ENCODE results near the gene APOBEC3G.
"Not testable (repeated sequence)": the region's sequence is repeated elsewhere in the genome, so short reads cannot be mapped to it uniquely, and the experiment has no call there.

Gene APOBEC3G

DNA sequence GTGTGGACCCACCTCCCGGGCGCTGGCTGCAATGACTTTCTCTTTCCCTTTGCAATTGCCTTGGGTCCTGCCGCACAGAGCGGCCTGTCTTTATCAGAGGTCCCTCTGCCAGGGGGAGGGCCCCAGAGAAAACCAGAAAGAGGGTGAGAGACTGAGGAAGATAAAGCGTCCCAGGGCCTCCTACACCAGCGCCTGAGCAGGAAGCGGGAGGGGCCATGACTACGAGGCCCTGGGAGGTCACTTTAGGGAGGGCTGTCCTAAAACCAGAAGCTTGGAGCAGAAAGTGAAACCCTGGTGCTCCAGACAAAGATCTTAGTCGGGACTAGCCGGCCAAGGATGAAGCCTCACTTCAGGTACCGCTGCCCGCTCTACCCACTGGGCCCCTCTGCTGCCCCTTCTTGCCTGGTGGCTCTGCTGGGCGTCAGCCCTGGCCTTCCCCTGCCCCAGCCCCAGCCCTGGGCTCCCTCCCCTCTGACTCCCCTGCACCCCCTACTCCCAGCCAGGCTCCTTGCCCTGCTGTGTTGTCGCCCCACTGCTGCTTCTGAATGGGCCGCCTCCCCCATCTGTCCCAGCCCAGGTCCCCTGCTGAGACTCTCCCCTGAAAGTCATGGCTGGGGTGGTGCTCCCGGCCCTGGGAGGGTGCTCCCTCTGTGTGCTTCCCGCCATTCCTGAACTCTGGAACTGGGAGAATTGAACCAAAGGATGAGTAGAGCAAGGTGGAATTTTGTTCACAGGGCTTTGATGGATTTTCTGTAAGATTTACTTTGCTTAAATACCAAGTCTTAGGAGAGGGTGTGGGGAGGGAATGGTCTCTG, at the start of gene APOBEC3G:
TSS of gene APOBEC3G (plus strand) at position 250 of the 815 bp plus-strand sequence. CDS start at position 337, 87 bp downstream.
- not testable (repeated sequence) for DNase-seq

DNA sequence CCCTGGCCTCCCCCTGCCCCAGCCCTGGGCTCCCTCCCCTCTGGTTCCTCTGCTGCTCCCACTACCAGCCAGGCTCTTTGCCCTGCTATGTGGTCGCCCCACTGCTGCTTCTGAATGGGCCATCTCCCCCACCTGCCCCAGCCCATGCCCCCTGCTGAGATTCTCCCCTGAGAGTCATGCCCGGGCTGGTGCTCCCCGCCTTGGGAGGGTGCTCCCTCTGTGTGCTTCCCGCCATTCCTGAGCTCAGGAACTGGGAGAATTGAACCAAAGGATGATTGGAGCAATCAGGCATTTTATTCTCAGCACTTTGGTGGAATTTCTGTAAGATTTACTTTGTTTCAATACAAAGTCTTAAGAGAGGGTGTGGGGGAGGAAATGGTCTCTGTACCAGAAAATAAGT, 49.4 kb upstream of the APOBEC3G start:
- no peak for DNase-seq

DNA sequence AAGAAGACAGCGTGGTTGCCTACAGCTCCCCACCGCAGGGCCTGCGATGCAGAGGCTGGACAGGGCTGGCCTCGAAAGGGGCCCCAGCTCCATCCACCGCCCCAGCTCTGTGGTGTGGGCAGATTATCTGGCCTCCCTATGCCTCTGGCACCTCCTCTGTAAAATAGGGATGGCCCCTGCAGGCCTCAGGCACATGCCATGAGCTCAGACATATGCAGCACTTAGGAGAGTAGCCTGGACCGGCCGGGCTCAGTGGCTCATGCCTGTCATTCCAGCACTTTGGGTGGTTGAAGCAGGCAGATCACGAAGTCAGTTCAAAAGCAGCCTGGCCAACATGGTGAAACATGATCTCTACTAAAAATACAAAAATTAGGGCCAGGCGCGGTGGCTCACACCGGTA, 48.8 kb upstream of the APOBEC3G start:
- DNase-seq = no peak

DNA sequence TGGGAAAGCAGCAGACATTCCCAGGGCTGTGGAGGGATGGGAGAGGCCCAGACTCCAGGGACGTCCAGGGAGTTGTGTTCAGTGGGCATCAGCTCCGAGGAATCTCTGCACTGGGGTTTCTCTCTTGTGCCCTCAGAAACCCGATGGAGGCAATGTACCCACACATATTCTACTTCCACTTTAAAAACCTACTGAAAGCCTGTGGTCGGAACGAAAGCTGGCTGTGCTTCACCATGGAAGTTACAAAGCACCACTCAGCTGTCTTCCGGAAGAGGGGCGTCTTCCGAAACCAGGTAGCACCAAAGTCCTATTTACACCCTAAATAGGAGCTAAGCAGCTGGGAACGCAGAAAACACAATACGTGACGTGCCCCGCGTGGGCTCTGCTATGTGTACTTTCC, 47.8 kb upstream of the APOBEC3G start:
- no peak for DNase-seq

DNA sequence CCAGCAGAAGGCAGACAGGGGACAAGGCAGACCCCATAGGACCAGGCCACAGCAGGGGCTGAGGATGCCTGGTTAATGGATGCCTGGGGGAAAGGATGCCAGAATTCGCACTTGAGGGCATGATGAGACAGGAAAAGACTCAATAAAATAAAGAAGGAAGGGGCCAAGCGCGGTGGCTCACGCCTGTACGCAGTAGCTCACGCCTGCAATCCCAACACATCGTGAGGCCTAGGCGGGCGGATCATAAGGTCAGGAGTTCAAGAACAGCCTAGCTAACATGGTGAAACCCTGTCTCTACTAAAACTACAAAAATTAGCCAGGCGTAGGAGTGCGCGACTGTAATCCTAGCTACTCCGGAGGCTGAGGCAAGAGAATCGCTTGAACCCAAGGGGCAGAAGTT, 46.4 kb upstream of the APOBEC3G start:
- DNase-seq = no peak

DNA sequence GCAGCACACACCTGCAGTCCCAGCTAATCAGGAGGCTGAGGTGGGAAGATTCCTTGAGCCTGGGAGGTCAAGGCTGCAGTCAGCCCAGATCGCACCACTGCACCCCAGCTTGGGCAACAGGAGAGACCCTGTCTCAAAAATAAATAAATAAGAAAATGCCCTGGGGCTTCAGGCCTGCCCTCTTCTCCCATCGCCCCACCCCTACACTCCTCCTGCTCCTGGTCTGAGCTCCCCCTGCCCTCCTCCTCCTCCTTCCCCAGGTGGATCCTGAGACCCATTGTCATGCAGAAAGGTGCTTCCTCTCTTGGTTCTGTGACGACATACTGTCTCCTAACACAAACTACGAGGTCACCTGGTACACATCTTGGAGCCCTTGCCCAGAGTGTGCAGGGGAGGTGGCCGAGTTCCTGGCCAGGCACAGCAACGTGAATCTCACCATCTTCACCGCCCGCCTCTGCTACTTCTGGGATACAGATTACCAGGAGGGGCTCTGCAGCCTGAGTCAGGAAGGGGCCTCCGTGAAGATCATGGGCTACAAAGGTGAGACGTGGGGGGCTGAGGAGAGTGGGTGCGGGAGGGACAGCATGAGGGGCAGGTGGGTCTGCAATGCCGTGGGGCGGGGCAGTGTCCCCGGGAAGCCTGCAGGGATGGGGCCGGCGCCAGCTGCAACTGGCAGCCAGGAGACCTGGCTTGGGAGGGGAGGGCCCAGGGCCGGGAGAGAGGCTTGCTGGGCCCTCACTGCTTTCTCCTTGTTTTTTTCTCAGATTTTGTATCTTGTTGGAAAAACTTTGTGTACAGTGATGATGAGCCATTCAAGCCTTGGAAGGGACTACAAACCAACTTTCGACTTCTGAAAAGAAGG, 45.4 kb upstream of the APOBEC3G start:
- not testable (repeated sequence) for DNase-seq

DNA sequence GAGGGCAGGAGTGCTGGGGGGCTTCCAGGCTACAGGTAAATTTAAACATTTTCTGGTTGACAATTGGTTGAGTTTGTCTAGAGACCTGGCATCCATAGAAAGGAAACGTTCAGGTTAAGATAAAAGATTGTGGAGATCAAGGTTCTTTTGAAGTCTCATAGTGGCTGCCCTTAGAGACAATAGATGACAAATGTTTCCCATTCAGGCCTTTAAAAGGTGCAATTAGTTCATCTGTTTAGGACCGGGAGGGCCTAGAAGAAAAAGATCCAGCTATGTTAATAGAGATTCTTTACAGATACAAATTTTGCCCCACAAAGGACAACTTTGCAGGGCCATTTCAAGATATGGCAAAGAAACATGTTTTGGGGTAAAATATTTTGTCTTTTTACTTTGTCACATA, 40.0 kb upstream of the APOBEC3G start:
- not testable (repeated sequence) for DNase-seq

DNA sequence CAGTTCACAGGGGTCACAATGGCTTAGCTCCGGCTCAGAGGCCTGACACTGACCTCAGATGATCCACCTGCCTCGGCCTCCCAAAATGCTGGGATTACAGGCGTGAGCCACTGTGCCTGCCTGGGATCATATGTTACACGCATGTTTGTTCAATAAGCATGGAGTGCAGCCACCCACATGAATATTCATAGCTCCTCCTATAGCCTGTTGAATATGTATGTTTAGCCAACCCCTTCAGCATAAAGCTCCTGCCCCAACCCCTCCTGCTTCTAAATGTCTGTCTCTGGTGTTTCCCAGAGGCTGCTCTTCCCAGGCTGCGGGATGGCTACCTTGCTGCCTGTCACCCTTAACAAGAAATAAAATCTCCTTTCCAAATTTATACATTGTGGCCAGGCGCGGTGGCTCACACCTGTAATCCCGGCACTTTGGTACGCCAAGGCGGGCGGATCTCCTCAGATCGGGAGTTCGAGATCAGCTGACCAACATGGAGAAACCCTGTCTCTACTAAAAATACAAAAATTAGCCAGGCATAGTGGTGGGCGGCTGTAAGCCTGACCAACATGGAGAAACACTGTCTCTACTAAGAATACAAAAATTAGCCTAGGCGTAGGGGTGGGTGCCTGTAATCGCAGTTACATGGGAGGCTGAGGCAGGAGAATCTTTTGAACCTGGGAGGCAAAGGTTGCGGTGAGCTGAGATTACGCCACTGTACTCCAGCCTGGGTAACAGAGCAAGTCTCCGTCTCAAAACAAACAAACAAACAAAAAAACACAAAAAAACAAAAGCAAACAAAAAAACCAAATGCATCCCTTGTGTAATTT, 37.6 kb upstream of the APOBEC3G start:
- no peak for DNase-seq

DNA sequence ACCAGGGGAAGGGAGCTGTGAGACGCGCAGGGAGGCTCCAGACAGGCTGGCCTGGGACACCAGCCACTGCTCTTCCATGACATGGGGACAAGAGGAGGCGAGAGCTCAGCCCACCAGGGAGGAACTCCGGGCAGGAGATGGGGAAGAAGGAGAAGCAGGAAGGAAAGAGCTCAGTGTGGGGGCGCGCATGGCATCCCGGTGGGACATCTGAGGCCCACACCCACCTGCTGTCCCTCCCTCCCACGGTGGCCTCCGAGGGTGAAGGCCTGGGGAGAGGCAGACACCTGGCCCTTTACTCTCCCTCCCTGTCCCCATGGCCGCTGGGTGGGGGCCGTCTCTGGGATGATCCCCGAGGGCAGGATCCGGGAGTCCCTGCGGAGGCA, 36.9 kb upstream of the APOBEC3G start:
- DNase-seq = not testable (repeated sequence)

DNA sequence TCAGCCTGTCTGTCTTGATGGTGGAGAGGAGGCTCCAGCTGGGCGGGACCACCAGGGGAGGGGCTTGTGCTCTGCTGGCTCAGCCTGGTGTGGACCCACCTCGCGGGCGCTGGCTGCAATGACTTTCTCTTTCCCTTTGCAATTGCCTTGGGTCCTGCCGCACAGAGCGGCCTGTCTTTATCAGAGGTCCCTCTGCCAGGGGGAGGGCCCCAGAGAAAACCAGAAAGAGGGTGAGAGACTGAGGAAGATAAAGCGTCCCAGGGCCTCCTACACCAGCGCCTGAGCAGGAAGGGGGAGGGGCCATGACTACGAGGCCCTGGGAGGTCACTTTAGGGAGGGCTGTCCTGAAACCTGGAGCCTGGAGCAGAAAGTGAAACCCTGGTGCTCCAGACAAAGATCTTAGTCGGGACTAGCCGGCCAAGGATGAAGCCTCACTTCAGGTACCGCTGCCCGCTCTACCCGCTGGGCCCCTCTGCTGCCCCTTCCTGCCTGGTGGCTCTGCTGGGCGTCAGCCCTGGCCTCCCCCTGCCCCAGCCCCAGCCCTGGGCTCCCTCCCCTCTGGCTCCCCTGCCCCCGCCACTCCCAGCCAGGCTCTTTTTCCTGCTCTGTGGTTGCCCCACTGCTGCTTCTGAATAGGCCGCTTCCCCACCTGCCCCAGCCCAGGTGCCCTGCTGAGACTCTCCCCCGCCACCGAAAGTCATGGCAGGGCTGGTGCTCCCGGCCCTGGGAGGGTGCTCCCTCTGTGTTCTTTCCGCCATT, 36.4 kb upstream of the APOBEC3G start, which contains the start of gene APOBEC3F:
TSS of gene APOBEC3F (plus strand) at position 327 of the 759 bp plus-strand sequence. CDS start at position 424, 97 bp downstream.
- DNase-seq = not testable (repeated sequence)

DNA sequence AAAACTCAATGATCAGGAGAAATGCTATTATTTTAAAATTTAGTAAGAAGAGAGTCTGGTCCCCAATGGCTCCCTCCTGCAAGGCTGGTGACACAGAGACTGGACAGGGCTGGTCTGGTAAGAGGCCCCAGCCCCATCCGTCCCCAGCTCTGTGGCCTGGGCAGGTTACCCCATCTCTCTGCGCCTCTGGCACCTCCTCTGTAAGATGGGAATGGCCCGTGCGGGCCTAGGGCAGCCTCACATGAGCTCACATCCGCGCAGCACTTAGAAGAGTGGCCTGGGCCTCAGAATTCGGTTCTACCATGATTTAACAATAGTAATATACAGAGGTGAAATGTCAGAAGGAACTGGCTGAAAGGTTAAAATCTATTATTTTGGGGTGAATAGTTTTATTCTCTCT, 35.2 kb upstream of the APOBEC3G start:
- DNase-seq = no peak

DNA sequence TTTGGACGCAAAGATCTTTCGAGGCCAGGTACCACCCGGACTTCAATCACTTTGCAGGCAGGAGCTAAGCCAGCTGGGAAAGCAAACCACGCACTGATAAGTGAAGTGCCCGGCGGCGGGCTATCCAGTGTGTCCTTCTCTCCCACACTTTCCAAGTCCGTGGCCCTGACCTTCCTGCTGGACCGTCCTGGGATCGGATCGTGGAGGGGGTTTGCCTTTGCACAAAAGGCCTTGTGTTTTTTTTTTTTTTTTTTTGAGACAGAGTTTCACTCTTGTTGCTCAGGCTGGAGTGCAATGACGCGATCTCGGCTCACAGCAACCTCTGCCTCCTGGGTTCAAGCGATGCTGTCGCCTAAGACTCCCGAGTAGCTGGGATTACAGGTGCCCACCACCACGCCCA, 34.0 kb upstream of the APOBEC3G start:
- DNase-seq = not testable (repeated sequence)

DNA sequence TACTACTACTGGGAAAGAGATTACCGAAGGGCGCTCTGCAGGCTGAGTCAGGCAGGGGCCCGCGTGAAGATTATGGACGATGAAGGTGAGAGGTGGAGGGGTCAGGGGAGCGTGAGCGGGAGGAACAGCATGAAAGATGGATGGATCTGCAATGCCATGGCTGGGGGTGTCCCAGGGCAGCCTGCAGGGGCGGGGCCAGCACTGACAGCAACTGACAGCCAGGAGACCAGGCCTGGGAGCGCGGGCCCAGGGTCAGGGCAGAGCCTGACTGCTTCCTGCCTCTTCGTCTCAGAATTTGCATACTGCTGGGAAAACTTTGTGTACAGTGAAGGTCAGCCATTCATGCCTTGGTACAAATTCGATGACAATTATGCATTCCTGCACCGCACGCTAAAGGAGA, 31.9 kb upstream of the APOBEC3G start:
- not testable (repeated sequence) for DNase-seq

DNA sequence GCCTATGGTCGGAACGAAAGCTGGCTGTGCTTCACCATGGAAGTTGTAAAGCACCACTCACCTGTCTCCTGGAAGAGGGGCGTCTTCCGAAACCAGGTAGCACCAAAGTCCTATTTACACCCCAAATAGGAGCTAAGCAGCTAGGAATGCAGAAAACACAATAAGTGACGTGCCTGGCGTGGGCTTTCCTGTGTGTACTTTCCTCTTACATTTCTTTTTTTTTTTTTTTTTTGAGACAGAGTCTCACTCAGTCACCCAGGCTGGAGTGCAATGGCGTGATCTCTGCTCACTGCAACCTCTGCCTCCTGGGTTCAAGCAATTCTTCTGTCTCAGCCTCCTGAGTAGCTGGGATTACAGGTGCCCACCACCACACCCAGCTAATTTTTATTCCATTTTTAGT, 27.6 kb upstream of the APOBEC3G start:
- not testable (repeated sequence) for DNase-seq

DNA sequence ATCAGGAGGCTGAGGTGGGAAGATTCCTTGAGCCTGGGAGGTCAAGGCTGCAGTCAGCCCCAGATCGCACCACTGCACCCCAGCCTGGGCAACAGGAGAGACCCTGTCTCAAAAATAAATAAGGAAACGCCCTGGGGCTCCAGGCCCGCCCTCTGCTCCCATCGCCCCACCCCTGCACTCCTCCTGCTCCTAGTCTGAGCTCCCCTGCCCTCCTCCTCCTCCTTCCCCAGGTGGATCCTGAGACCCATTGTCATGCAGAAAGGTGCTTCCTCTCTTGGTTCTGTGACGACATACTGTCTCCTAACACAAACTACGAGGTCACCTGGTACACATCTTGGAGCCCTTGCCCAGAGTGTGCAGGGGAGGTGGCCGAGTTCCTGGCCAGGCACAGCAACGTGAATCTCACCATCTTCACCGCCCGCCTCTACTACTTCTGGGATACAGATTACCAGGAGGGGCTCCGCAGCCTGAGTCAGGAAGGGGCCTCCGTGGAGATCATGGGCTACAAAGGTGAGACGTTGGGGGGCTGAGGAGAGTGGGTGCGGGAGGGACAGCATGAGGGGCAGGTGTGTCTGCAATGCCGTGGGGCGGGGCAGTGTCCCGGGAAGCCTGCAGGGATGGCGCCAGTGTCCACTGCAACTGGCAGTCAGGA, 25.1 kb upstream of the APOBEC3G start:
- not testable (repeated sequence) for DNase-seq

DNA sequence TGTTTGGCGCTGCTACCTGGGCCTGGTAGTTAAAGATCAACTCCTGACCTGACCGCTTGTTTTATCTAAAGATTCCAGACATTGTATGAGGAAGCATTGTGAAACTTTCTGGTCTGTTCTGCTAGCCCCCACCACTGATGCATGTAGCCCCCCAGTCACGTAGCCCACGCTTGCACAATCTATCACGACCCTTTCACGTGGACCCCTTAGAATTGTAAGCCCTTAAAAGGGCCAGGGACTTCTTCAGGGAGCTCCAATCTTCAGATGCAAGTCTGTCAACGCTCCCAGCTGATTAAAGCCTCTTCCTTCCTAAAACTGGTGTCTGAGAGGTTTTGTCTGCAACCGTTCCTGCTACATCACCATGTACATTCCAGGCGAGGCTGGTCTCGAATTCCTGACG, 21.4 kb upstream of the APOBEC3G start:
- no peak for DNase-seq

DNA sequence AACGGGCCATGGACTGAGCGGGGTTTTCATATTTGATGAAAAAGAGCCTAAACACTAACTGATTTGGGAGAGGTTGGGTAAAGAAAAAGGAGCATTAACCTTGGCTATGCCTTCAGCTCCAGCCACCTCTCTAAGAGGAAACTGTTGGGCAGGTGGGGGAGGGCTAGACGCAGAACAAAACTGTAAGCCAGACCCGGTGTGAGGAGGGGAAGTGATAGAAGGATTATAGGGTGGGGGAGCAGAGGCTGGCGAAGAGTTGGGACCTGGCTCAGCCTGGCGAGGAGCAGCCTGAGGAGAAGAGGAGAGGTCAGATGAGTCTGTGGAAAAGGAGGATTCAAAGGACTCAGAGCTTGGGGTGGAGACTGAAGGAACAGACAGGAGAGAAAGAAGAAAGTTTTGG, 15.8 kb upstream of the APOBEC3G start:
- DNase-seq = not testable (repeated sequence)

DNA sequence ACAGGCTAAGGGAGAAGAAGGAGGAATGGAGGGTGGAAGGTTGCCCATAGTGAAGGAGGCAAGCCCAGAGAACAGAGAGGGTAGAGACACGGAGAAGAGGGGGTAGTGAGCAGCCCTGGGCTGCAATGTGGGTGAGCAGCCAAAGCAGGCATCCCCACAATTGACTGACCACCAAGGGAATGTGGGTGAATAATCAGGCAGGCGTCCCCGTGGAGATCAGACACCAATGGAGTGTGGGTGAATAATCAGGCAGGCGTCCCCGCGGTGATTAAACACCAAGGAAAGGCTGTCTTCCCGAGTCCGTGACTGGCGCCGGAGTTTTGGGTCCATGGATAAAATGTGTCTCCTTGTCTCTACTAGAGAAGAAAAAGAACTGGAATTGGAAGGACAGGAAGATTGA, 15.1 kb upstream of the APOBEC3G start:
- DNase-seq = not testable (repeated sequence)

DNA sequence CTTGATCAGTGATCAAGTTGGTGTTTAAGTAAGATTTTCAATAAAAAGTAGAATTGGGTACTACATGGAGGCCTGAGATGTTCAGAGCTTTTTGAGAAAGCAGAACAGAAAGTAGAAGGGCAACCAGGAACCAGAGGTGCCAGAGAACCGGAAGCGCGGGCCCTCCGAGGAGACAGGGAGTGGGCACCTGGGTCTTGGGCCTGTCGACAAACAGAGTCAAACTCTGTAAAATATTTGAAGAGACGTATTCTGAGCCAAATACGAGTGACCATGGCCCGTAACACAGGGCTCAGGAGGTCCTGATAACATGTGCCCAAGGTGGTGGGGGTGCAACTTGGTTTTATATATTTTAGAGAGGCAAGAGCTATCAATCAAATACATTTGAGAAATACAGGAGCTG, 13.2 kb upstream of the APOBEC3G start:
- DNase-seq = not testable (repeated sequence)

DNA sequence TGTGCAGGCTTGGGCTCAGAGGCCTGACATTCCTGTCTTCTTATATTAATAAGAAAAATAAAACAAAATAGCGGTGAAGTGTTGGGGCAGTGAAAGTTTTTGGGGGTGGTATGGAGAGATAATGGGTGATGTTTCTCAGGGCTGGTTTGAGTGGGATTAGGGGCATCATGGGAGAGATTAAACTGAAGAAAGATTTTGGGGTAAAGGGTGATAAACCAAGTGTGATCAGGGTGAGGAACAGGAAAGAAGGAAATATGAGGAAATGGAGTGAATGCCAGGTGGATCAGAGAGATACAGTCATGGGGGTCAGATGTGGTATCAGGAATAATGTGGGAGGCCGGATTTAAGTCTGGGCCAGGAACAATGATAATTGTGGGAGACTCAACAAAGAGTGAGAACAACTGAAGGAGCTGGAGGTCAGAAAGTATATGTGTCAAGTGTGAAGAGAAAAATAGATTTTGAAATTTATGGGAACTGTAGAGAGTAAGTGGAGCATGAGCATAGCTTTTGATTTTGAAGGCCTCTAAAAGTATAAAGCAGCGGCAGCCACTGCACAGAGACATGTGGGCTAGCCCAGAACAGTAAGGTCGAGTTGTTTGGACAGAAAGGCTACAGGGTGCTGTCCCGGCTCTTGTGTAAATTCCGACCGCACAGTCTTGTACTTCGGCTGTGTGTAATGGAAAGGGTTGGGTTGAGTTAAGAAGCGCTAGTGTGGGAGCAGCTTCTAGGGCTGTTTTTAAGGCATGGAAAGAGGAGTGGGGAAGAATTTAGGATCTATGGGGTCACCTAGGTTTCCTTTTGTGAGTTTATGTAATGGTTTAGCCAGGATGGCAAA, 10.4 kb upstream of the APOBEC3G start:
- DNase-seq = not testable (repeated sequence)
